Lower leg skin (tissue), 3 donors: ENCODE measurements around the gene TMEM158.

Experiments
- CTCF ChIP-seq, 3 donors: fragments of 450-650 bp; IDR thresholded peaks; one replicate each; pipeline ENCODE4 v1.5.1; 2016; ENCODE audit warnings: antibody characterized with exemption in 3 of 3, mild to moderate bottlenecking in 3 of 3, moderate library complexity in 2 of 3
- POLR2A ChIP-seq, 2 donors: fragments of 450-650 bp; IDR thresholded peaks; one replicate each; pipeline ENCODE4 v1.6.1; 2016 to 2017; ENCODE audit warnings: antibody characterized with exemption in 2 of 2, mild to moderate bottlenecking in 1 of 2, moderate library complexity in 1 of 2

DNA sequence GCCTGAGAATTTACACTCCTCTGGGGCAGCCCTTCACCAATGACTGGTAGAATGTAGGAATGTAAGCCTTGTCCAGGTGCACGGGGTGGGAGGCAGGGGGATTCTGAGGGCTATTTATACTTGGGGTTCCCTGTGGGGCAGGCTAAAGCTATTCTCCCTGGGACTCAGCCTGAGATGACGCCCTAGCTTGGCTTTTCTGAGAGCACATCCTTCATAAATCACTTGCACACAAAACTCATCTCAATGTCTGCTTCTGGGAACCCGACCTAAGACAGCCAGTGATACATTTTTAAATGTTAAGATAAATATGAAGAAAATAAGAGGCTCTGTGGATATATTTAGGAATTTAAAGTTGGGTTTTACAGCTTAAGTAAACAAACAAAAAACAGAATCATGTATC is 16.6 kb downstream of the TMEM158 start:
- TF ChIP-seq CTCF (IDR thresholded peaks at IDR 0.05) (no peak), POLR2A (IDR thresholded peaks at IDR 0.05) (no peak)
